Measurements from ENCODE around the gene HS1BP3.
A peak's percentile ranks its signal among the peaks of the same experiment; 100 is the strongest.

HS1BP3 gene

GRCh38 chr2:20584399-20585358 is 66.2 kb downstream of the HS1BP3 start:
- DNase-seq (ENCODE audit: low read depth): peak; percentile 98

GRCh38 chr2:20584045-20584398 is 66.9 kb downstream of the HS1BP3 start:
- no peak for DNase-seq (ENCODE audit: low read depth)

GRCh38 chr2:20583425-20583881 is 67.4 kb downstream of the HS1BP3 start:
- no peak for DNase-seq (ENCODE audit: low read depth)

GRCh38 chr2:20582600-20583221 is 68.2 kb downstream of the HS1BP3 start:
- DNase-seq (ENCODE audit: low read depth): no peak

- no peak for DNase-seq (ENCODE audit: low read depth)
Observed at GRCh38 chr2:20580690-20581437, 70.0 kb downstream of the HS1BP3 start.

- DNase-seq (ENCODE audit: low read depth): no peak
Observed at GRCh38 chr2:20579866-20580265, 71.0 kb downstream of the HS1BP3 start.

- peak; percentile 97 for DNase-seq (ENCODE audit: low read depth)
Observed at GRCh38 chr2:20578895-20579825, 71.7 kb downstream of the HS1BP3 start.

GRCh38 chr2:20578266-20578894 is 72.5 kb downstream of the HS1BP3 start:
- no peak for DNase-seq (ENCODE audit: low read depth)

GRCh38 chr2:20577495-20578235 is 73.2 kb downstream of the HS1BP3 start:
- no peak for DNase-seq (ENCODE audit: low read depth)

- no peak for DNase-seq (ENCODE audit: low read depth)
Observed at GRCh38 chr2:20576598-20577115, 74.2 kb downstream of the HS1BP3 start.

- no peak for DNase-seq (ENCODE audit: low read depth)
Observed at GRCh38 chr2:20575935-20576597, 74.8 kb downstream of the HS1BP3 start.

GRCh38 chr2:20575414-20575813 is 75.5 kb downstream of the HS1BP3 start:
- DNase-seq (ENCODE audit: low read depth): no peak

GRCh38 chr2:20574930-20575329 is 76.0 kb downstream of the HS1BP3 start:
- no peak for DNase-seq (ENCODE audit: low read depth)

GRCh38 chr2:20574423-20574911 is 76.4 kb downstream of the HS1BP3 start:
- DNase-seq (ENCODE audit: low read depth): no peak

GRCh38 chr2:20573620-20574422 is 77.1 kb downstream of the HS1BP3 start:
- no peak for DNase-seq (ENCODE audit: low read depth)

GRCh38 chr2:20572221-20572620 is 78.7 kb downstream of the HS1BP3 start:
- DNase-seq (ENCODE audit: low read depth): no peak

- DNase-seq (ENCODE audit: low read depth): no peak
Observed at GRCh38 chr2:20571644-20572215, 79.2 kb downstream of the HS1BP3 start.

- DNase-seq (ENCODE audit: low read depth): no peak
Observed at GRCh38 chr2:20571231-20571630, 79.7 kb downstream of the HS1BP3 start.
